ENCODE results near the gene EPHA8.

The EPHA8 gene

GRCh38 chr1:22562584-22563583, at the start of gene EPHA8:
Gene EPHA8 (plus strand): TSS chr1:22563489. CDS start chr1:22563636, 147 bp downstream.
- DNase-seq (ENCODE audit: low read depth) = no peak

GRCh38 chr1:22516906-22517571, 46.2 kb upstream of the EPHA8 start:
- DNase-seq (ENCODE audit: low read depth) = no peak

GRCh38 chr1:22517956-22518355, 45.3 kb upstream of the EPHA8 start:
- DNase-seq (ENCODE audit: low read depth) = no peak

GRCh38 chr1:22518379-22518778, 44.9 kb upstream of the EPHA8 start:
- no peak for DNase-seq (ENCODE audit: low read depth)

- DNase-seq (ENCODE audit: low read depth) = no peak
Observed at GRCh38 chr1:22520871-22521270, 42.4 kb upstream of the EPHA8 start.

GRCh38 chr1:22521692-22522091, 41.6 kb upstream of the EPHA8 start:
- no peak for DNase-seq (ENCODE audit: low read depth)

GRCh38 chr1:22522221-22522743, 41.0 kb upstream of the EPHA8 start:
- no peak for DNase-seq (ENCODE audit: low read depth)

- no peak for DNase-seq (ENCODE audit: low read depth)
Observed at GRCh38 chr1:22524481-22524880, 38.8 kb upstream of the EPHA8 start.

- no peak for DNase-seq (ENCODE audit: low read depth)
Observed at GRCh38 chr1:22525211-22525610, 38.1 kb upstream of the EPHA8 start.

GRCh38 chr1:22525646-22526045, 37.6 kb upstream of the EPHA8 start:
- DNase-seq (ENCODE audit: low read depth) = no peak

- DNase-seq (ENCODE audit: low read depth) = no peak
Observed at GRCh38 chr1:22526098-22526497, 37.2 kb upstream of the EPHA8 start.

GRCh38 chr1:22526677-22527076, 36.6 kb upstream of the EPHA8 start:
- no peak for DNase-seq (ENCODE audit: low read depth)

- no peak for DNase-seq (ENCODE audit: low read depth)
Observed at GRCh38 chr1:22527122-22527521, 36.2 kb upstream of the EPHA8 start.

- DNase-seq (ENCODE audit: low read depth) = no peak
Observed at GRCh38 chr1:22527555-22528296, 35.6 kb upstream of the EPHA8 start.

- DNase-seq (ENCODE audit: low read depth) = no peak
Observed at GRCh38 chr1:22528451-22528850, 34.8 kb upstream of the EPHA8 start.

- no peak for DNase-seq (ENCODE audit: low read depth)
Observed at GRCh38 chr1:22529901-22530621, 33.2 kb upstream of the EPHA8 start.

GRCh38 chr1:22530715-22531114, 32.6 kb upstream of the EPHA8 start:
- no peak for DNase-seq (ENCODE audit: low read depth)

- DNase-seq (ENCODE audit: low read depth) = no peak
Observed at GRCh38 chr1:22531251-22531650, 32.0 kb upstream of the EPHA8 start.

- DNase-seq (ENCODE audit: low read depth) = no peak
Observed at GRCh38 chr1:22533244-22533895, 29.9 kb upstream of the EPHA8 start.

GRCh38 chr1:22534951-22535350, 28.3 kb upstream of the EPHA8 start:
- no peak for DNase-seq (ENCODE audit: low read depth)

GRCh38 chr1:22535399-22535798, 27.9 kb upstream of the EPHA8 start:
- DNase-seq (ENCODE audit: low read depth) = no peak
